ENCODE results near the gene IL17RC. TPM values are rescaled to one million over a fixed set of nuclear protein-coding genes. Genes with fewer than 3 reads are reported as not detected.
A peak's percentile ranks its signal among the peaks of the same experiment; 100 is the strongest.

IL17RC gene
- total RNA-seq, 1 donor from 2014 or later, result 36.6 TPM

DNA sequence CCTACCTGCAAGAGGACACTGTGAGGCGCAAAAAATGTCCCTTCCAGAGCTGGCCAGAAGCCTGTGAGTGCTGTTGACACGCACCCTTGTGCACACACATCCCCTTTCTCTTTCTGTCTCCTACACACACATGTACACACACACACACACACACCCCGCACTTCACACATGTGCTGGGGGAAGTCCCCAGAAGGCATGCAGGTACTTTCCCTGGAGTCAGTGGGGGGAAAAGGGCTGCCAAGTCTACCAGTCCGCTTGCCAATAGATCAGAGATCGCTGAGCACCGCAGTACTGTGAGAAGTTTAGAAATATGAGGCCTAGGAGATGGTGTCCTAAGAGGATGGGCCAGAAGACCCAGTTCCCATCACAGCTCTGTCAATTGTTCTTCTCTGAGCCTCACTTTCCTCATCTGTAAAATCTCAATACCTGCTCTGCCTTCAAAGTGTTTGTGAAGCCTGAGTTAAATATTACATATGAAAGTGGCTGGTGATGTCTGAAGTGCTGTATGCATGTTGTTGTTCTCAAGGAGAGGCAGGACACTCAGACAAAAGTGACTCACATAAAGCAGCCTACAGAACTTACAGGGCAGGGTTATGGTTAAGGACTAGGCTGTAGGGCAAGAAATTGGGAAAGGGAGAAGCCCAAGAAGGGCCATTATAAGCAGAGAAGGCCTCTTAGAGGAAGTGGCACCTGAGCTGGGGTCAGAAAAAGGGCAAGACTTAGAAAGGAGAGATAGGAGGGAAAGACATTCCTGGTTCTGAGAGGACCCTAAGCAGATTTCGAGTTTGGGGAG lies 7.5 kb upstream of the IL17RC start:
- no peaks in the 10 kb centered on the region for H3K36me3 Mint-ChIP-seq (ENCODE audit: unreplicated experiment)
- no peak overlapping the region for H3K27ac Mint-ChIP-seq (ENCODE audit: unreplicated experiment)
- H3K4me1 Mint-ChIP-seq (ENCODE audit: unreplicated experiment), result peaks cover 24% of the 10 kb centered on the region
- TF ChIP-seq, protein P1, sequence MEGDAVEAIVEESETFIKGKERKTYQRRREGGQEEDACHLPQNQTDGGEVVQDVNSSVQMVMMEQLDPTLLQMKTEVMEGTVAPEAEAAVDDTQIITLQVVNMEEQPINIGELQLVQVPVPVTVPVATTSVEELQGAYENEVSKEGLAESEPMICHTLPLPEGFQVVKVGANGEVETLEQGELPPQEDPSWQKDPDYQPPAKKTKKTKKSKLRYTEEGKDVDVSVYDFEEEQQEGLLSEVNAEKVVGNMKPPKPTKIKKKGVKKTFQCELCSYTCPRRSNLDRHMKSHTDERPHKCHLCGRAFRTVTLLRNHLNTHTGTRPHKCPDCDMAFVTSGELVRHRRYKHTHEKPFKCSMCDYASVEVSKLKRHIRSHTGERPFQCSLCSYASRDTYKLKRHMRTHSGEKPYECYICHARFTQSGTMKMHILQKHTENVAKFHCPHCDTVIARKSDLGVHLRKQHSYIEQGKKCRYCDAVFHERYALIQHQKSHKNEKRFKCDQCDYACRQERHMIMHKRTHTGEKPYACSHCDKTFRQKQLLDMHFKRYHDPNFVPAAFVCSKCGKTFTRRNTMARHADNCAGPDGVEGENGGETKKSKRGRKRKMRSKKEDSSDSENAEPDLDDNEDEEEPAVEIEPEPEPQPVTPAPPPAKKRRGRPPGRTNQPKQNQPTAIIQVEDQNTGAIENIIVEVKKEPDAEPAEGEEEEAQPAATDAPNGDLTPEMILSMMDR (IDR thresholded peaks at IDR 0.05), result no peak
- H3K4me3 Mint-ChIP-seq (ENCODE audit: unreplicated experiment), result no peak overlapping the region
- H3K9me3 Mint-ChIP-seq (ENCODE audit: unreplicated experiment), result no peaks in the 10 kb centered on the region
- DNase-seq (ENCODE audit: extremely low spot score, unreplicated experiment), result no peak
- H3K27me3 Mint-ChIP-seq (ENCODE audit: unreplicated experiment), result no peaks in the 10 kb centered on the region

GRCh38 chr3:9911863-9912262 lies 5.0 kb upstream of the IL17RC start:
- Mint-ChIP-seq H3K9me3 (ENCODE audit: unreplicated experiment) (no peaks in the 10 kb centered on the region), H3K4me1 (ENCODE audit: unreplicated experiment) (peaks cover 41% of the 10 kb centered on the region), H3K27me3 (ENCODE audit: unreplicated experiment) (no peaks in the 10 kb centered on the region), H3K36me3 (ENCODE audit: unreplicated experiment) (no peaks in the 10 kb centered on the region), H3K4me3 (ENCODE audit: unreplicated experiment) (no peak overlapping the region), H3K27ac (ENCODE audit: unreplicated experiment) (no peak overlapping the region)
- no peak for DNase-seq (ENCODE audit: extremely low spot score, unreplicated experiment)
- TF ChIP-seq, protein P1 (IDR thresholded peaks at IDR 0.05), result no peak

GRCh38 chr3:9912294-9912935 lies 4.5 kb upstream of the IL17RC start:
- TF ChIP-seq, protein P1 (IDR thresholded peaks at IDR 0.05), result no peak
- Mint-ChIP-seq H3K4me3 (ENCODE audit: unreplicated experiment) (no peak overlapping the region), H3K9me3 (ENCODE audit: unreplicated experiment) (no peaks in the 10 kb centered on the region), H3K36me3 (ENCODE audit: unreplicated experiment) (no peaks in the 10 kb centered on the region), H3K27ac (ENCODE audit: unreplicated experiment) (no peak overlapping the region), H3K4me1 (ENCODE audit: unreplicated experiment) (peaks cover 47% of the 10 kb centered on the region), H3K27me3 (ENCODE audit: unreplicated experiment) (no peaks in the 10 kb centered on the region)
- no peak for DNase-seq (ENCODE audit: extremely low spot score, unreplicated experiment)

DNA sequence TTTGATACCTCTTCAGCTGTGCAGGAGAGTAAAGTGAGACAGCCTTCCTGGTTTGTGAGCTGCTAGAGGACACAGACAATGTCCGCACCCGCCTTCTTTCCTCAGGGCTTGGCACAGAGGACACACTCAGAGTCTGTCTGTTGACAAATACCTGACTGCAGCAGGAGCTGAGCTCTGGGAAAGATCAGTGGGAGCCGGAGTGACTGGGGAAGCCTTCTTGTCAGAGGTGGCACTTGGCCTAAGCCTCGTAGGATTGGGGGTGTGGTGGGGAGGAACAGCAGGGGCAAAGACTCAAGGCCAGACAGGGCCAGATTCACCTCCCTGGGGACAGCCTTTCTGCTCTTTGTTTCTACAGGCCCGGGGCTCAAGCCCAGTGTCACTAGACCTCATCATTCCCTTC lies 3.3 kb upstream of the IL17RC start:
- no peak for DNase-seq (ENCODE audit: extremely low spot score, unreplicated experiment)
- H3K36me3 Mint-ChIP-seq (ENCODE audit: unreplicated experiment), result no peaks in the 10 kb centered on the region
- H3K4me1 Mint-ChIP-seq (ENCODE audit: unreplicated experiment), result peaks cover 54% of the 10 kb centered on the region
- H3K27ac Mint-ChIP-seq (ENCODE audit: unreplicated experiment), result peak overlapping the region; percentile 76
- H3K27me3 Mint-ChIP-seq (ENCODE audit: unreplicated experiment), result no peaks in the 10 kb centered on the region
- H3K4me3 Mint-ChIP-seq (ENCODE audit: unreplicated experiment), result no peak overlapping the region
- H3K9me3 Mint-ChIP-seq (ENCODE audit: unreplicated experiment), result no peaks in the 10 kb centered on the region
- TF ChIP-seq, protein P1 (IDR thresholded peaks at IDR 0.05), result no peak

GRCh38 chr3:9914011-9914410 lies 2.9 kb upstream of the IL17RC start:
- Mint-ChIP-seq H3K4me3 (ENCODE audit: unreplicated experiment) (no peak overlapping the region), H3K36me3 (ENCODE audit: unreplicated experiment) (no peaks in the 10 kb centered on the region), H3K27me3 (ENCODE audit: unreplicated experiment) (no peaks in the 10 kb centered on the region), H3K27ac (ENCODE audit: unreplicated experiment) (peak overlapping the region; percentile 76), H3K9me3 (ENCODE audit: unreplicated experiment) (no peaks in the 10 kb centered on the region), H3K4me1 (ENCODE audit: unreplicated experiment) (peaks cover 55% of the 10 kb centered on the region)
- no peak for DNase-seq (ENCODE audit: extremely low spot score, unreplicated experiment)
- TF ChIP-seq, protein P1 (IDR thresholded peaks at IDR 0.05), result no peak

Measured in osteocyte (in vitro differentiated cells).